Stimulated activated CD4-positive, alpha-beta T cell treated with anti-CD3 and anti-CD28 coated beads, TNF-alpha, amount 100 ng/mL, for 1 hour (primary cell): ENCODE data around the gene PRG2.

Experiments used
- DNase-seq, 3 donors: peaks; one replicate each; pipeline ENCODE4 v3.0.0-alpha.2; 2020; ENCODE audit warnings: low read depth in 3 of 3, low spot score in 1 of 3

PRG2 gene

DNA sequence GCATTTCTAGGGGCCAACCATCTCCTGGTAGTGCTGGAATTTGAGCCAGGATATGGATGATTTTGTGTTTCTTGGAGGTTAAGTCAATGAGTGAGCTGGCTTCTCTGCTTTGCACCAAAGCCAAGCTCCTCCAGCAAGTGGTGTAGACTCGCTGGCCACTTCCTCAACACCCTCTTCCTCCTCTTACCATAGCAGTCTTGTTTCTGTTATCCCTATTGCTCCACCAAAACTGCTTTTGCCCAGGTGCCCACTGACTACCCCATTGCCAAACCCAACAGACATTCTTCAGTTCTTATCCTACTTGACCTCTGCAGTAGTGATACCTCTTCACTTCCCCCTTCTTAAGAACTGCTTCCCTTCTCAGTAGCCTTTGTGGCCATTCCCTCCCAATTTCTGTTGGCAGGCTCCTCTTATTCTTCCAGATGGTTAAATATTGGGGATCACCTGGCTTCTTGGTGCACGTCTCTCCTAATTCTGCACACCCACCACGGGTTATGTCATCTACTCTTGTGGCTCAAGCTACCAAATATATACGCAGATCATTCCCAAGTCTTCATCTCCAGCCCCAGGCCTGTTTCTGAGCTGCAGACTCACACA is 7.0 kb upstream of the PRG2 start:
- DNase-seq = no peak

DNA sequence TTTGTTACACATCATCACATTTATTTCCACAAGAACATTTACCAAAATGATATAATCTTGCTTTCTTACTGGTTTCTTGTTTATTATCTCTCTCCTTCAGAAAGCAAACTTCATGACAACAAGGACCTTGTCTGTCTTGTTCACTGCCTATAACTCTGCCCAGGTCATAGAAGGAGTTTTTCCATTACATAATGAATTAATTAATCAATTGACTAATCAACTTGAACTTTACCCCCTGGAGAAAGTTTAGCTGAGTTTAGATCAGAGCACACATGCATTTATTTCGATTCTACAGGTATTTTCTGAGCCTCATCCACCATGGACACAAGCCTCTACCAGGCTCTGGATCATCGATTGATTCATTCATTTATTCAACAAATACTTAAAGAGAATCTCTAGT is 6.3 kb upstream of the PRG2 start:
- no peak for DNase-seq

DNA sequence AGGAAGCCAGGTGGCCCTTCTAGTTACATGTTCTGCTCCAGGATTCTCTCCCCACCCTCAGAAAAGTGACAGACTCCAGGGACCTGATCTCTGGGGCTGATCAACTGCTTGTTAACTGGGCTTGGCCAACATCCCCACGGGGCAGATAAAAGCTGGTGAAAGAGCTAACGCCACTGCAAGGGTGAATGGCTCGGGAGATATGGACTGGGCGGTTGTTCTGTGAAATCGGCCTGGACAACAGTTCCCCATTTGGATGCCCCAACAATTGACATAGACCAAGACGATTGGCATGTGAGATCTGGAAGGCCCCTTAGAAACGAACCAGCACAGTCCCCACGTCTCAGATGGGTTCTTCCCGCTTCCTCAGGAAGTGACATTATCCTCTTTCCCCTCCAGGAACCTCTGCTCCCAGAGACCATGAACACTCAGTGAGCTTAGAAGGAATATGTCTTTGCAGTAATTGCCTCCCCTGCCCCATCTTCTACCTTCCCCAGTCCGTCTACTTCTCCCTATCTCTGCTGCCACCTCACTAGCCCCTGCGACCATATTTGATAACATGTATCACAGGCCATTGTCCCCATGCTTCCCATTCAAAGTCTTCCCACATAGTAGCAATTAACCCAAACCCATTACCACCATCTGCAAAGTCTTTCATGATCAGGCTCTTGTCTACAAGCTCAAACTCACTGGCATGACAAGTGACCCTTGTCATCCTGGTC is 5.6 kb upstream of the PRG2 start:
- no peak for DNase-seq

DNA sequence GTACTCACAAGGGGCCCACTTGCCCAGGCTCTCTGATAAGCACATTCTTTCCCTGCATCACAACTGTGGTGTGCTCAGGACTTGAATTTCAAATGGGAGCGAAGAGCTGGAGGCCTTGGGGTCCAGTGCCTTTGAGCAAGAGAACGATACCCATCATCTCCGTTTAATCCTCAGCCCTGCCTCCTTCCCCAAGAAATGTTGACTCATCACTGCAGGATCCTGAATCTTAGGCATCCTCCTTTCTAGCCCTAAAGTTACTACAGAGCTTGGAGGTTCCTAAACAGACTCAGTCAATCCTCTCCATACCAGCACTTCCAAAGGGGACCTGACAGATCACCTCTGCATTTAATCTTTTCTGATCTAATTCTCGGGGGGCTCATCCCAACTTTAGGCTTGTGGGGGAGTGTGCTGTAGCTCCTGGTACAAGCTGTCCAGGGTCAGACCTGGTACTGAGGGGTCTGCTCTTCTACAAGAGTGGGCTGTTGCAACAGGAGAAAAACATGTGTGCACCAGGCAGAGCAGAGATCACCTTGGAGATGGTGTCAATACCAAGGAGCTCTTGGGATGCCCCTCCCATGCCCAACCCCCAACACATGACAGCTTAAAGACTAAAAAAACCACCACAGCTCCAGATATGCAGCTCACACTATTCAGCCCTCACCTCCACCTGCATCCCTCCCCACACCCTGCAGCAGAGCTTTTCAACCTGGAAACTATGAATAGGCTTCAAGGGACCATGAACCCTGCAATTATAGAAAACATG is 3.9 kb upstream of the PRG2 start:
- no peak for DNase-seq

DNA sequence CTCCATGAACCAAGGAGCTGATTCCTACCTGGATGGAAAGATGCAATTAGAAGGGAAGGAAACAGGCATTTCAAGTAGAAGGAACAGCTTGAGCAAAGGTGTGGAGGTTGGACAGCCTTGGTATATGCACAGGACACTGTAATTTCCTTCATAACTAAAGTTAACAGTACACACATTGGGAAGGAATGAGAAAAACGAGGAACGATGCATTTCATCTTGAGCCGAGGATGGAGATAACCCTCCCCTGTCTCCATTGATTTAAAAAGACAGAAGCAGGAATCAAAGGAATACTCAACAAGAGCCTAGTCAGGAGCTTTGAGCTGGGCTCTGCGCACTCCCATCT is 2.3 kb upstream of the PRG2 start:
- DNase-seq = no peak

DNA sequence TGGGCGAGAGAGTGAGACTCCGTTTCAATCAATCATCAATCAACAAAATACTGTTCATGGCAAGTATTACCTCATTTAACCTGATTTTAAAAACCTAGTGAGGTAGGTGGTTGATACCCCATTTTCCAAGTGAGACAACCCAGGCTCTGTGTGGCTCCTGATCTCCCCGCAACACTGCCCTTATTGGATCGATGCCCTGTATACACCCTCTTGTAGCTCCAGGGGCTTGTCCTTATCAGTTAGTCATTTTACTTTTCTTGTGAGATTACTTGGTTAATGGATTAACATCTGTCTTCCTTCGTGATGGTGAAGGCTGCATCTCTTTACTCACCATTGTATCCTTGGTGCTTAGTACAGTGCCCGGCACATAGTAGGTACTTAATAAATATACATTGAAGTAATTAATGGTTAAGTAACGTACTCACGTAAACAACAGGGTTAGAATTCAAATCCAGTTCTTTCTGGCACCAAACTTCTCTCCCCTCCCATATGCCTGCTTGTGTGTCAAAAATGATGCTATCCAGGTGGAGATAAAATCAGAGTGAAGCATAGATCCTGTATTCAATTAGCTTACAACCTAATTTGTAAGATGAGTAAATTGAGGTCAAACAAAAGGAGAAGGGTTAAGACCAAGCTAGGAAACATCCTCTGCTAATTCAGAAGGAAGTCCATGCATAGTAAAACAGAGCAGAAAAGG is 1.8 kb upstream of the PRG2 start:
- no peak for DNase-seq

DNA sequence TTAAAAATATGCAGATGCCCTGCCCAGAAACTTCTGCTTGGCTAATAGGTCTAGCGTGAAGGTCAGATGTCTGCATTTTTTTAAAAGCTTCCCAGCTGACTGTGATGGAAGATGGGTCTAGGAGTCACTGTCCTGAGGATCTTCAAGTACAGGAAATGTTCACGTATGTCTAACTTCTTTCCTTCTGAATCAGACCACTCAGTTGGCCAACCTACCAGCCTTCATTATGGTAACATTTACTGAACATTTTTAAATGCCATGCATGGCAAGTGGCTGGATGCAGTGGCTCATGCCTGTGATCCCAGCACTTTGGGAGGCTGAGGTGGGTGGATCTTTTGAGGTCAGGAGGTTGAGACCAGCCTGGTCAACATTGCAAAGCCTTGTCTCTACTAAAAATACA is 1.1 kb upstream of the PRG2 start:
- no peak for DNase-seq

DNA sequence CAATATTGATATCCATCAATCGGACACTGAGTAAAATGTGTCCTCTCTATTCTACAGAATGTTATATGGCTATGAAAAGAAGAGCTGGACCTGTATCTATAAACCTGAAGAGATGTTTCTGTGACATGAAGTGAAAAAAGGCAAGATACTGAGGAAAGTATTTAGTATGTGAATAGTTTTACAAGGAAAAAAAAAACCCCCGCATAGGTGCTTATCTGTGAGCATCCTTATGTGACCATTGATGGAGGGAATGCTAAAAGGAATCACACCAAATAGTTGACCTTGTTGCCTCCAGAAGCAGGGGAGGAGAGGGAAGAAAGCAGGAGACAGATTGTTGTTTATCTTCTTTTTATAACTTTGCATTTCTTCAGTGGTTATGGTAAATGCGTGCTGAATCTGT is 661 bp upstream of the PRG2 start:
- DNase-seq = no peak

DNA sequence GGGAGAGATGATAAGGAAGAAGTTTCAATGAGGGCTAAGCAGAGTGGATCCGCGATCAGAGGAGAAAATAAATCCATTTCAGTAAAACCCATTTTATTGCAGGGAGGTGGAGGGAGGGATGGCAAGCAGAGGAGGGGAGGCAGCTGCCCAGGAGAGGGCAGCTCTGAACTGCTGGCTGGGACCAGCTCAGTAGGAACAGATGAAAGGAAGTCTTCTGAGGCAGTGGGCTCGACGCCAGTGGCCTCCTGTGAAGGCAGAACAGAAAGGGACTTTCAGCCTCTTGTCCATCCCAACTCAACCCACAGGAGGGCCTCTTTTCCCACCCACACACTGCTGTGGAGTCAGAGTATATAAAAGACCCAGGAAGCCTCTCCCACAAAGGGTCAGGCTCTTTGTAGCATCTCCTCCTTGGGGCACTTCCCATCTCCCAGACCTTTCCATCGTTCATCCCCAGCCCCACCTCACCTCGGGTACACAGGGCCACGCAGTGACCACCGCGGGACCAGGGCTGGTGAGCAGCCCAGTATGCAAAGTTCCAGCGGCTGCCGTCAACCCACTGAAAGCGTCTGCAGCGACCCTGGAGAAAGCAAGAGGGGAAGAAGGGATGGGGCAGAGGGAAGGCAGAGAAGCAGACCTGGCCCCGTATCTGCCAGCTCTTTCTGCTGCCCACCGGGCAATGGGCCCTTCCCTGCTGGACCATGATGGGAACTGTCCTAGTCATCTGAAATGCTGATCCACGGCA is 3.0 kb downstream of the PRG2 start:
- no peak for DNase-seq

DNA sequence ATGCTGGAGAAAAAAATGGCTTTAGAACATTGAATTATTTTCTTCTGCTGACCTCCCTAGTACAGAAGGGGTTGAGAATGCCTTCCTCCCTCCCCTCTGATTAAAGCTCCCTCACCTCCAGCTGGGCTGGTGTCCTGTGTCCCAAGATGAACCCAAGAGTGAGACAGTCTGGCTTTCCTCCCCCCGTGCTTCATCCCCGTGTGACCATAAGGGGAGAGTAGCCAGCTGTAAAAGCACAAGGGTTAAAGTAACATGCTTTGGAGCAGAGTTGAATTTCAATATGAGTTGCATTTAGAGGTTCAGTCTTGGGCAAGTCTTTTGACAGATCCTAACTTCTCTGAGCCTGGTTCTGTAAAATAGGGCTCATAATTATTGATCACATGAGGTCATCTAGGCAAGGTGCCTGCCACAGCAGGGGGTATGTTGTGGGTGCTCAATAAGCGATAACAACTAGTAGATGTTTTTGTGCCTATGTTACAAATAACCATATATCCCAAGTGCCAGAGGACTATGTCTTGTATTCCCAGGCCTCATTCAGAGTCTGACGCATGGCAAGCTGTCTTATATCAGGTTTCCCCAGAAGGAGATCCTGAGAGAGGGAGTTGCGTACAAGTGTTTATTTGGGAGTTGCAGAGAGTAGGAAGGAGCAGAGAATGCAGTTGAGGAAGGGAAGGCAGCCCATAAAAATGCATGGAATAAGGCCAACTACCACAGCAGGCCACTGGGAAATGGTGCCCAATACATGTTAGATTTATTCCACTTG is 4.1 kb downstream of the PRG2 start:
- no peak for DNase-seq

DNA sequence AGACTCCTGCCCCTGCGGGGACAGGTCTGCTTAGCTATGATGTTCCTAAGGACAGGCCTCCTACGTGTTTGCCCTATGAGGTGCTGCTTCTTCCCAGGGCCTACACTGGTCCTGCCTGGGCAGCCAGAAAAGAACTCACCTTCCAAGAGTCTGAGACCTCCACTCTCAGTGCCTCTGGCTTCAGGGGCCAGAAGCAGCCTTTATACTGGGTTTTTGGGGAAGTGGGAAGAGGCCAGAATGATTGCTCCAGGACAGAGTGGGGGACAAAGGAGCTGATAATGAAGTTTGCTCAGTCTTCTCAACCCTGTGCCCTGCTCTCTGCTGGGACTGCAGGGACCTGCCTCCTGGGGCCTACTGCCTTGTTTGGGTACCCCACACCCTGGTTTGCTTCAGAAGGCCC is 9.5 kb downstream of the PRG2 start, which contains the start of gene PRG3:
PRG3 (minus strand) TSS at position 176 of the 400 bp plus-strand sequence. CDS start 442 bp downstream, outside the sequence.
- DNase-seq = no peak

DNA sequence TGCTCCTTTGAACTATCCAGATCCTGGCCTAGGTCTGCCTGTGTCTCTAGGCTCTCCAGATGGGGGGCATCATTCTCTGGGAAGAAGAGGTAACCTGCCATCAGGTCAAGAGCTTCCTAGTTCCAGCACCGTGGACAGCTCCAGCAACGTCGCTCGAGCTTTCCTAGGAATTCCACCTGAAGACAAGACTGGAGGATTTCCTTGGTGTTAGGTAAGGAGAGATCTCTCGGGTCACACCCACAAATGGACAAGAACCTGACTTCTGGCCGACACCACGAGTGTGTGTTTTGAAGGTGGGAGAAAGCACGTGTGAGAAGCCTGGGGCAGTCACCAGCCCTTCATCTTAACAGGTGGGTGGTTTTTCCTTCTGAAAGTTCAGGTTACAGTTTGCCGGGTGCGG is 10.7 kb downstream of the PRG2 start:
- no peak for DNase-seq

DNA sequence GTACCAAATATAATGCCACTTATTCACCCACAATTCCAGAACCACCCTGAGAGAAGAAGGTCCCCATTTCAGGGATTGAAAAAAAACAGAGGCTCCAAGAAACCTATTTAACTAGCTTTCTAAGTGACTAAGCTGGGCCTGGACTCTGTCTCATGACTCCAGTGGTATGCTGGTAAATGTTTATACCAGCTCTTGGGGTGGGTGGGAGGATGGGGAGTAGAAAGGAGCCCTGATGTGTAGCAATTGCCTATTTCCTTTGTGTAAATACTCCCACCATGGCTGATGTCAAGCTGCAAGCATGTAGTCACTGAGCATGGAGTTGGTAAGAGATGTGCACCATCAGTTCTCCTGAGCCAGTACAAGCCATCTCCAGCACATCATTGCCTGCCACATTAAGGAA is 12.3 kb downstream of the PRG2 start:
- no peak for DNase-seq

DNA sequence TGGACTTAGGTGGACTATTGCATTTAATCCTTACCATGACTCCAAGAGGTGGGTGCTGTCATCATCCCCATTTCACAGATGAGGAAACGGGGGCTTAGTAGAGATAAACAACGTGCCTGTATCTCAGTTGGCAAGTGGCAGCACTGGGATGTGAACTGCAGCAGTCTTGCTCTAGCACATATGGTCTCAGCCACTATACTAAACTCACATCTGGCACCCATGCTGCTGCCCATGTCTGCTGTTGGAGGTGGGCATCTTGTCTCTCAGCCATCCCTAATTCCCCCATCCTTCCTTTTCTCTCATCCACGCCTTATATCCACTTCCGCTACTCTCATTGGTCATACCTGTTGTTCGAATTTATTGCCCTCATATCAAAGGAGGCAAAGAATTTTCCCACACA is 13.3 kb downstream of the PRG2 start:
- no peak for DNase-seq

DNA sequence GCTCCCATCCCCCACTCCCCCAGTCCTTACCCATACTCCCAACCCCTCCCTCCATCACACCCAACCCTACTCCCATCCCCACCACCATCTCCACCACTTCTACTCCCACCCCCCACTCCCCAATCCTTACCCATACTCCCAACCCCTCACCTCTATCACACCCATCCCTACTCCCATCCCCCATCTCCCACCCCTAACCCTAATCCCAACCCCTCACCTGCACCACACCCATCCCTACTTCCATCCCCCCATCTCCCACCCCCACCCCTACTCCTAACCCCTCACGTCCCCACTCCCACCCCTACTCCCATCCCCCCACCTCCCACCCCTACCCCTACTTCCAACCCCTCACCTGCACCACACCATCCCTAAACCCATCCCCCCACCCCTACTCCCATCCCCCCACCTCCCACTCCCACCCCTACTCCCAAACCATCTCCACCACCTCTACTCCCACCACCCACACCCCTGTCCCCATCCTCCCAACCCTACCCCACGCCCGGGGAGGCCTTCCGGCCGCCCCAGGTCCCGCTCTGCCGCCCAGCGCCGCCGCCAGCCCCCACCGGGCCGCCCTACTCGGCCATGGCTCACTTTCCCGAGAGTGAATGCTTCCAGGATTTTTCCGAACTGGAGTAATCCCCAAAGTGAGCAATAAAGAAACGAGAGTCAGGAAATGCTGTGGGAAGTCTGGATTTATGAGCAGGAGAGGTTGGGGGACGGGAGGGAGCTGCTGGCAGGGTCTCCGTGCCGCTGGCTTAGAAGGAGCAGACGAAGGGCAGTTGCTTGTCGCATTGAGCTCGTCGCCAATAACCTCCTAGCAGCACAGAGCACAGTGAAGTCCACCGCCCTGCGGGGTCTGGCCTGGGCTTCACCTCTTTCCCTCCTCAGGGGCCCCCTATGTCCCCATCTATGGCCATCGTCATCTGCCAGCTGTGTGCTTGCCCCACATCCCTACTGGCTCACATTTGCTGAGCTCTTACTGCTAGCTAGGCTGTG is 14.1 kb downstream of the PRG2 start:
- DNase-seq = no peak

DNA sequence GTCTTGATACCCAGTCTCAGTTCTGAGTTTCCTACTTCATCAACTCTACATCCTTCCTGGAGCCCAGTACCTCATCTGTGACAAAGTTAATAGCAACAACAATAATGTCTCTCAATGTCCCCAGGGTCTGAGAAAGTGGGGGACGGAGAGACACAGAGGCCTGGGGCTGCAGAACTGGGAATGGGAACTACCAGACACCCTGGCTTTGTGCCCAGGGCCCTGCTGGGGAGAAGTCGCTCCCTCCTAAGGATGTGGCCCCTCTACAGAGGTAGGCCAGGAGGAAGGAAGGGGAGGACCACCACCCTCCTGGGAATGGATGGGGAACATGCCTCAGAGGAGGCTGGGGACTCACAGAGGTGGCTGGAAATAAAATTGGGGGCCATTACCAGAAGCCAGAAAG is 15.0 kb downstream of the PRG2 start:
- DNase-seq = no peak

DNA sequence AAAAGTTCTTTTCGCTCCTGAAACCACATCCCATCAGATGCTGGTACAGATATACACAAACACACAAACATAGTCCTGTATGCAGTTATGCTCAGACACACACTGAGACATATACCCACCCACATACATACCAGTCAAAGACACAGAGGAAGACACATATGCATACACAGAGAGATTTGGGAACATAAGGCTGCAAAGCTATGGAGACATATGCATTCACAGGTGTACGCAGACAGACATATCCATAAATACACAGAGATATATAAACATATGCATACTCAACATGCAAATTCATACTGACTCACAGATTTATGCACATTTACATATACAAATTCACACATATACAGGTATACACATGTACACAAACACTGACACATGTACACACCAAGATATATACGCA is 15.5 kb downstream of the PRG2 start:
- DNase-seq = no peak

DNA sequence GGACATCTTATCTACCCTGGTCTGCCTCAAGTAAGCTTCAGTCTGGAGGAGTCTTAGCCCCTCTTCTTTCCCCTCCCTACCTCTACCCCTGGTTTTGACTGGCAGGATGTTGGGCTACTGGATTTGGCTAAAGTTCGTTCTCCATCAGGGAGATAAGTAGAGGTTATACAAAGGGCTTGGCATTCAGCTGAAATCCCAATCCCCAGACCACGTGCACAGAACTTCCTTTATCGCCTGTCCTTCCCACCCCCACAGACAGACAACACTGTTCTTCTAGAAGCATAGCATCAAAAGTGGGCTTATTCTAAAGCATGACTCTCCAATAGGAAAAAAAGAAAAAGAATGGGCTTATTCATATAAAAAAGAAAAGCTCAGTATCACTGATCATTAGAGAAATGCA is 17.3 kb downstream of the PRG2 start:
- no peak for DNase-seq

DNA sequence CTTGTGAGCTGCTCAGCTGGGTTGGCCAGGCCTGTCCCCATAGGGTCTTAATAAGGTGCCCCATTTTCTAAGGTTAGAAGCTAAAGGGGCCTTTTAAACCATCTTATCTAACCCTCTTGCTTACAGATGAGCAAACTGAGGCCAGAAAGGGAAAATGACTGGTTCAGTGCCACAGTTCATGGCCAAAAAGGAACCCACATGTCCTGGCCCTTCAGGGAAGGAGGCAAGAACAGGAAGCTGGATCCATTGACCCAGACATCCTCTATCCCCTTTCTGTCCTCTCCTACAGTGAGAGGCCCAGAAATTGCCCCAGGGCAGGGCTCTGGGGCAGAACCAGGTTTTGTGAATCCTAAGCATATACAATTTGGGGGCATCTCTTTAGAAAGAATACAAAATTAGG is 19.5 kb downstream of the PRG2 start:
- no peak for DNase-seq
